Measurements from ENCODE around the gene ETHE1.
A peak's percentile ranks its signal among the peaks of the same experiment; 100 is the strongest.
"Not testable (repeated sequence)": the region's sequence is repeated elsewhere in the genome, so short reads cannot be mapped to it uniquely, and the experiment has no call there.

The ETHE1 gene

GRCh38 chr19:43551399-43552197 is 24.6 kb upstream of the ETHE1 start:
- no peak for DNase-seq (ENCODE audit: low read depth, low spot score)

GRCh38 chr19:43548706-43549105 is 21.7 kb upstream of the ETHE1 start:
- DNase-seq (ENCODE audit: low read depth, low spot score) = no peak

GRCh38 chr19:43547926-43548325 is 20.9 kb upstream of the ETHE1 start:
- DNase-seq (ENCODE audit: low read depth, low spot score) = not testable (repeated sequence)

GRCh38 chr19:43546581-43546980 is 19.6 kb upstream of the ETHE1 start:
- DNase-seq (ENCODE audit: low read depth, low spot score) = no peak

GRCh38 chr19:43545981-43546380 is 19.0 kb upstream of the ETHE1 start:
- DNase-seq (ENCODE audit: low read depth, low spot score) = no peak

- no peak for DNase-seq (ENCODE audit: low read depth, low spot score)
Measured at GRCh38 chr19:43545276-43545675, 18.3 kb upstream of the ETHE1 start.

GRCh38 chr19:43544077-43544476 is 17.1 kb upstream of the ETHE1 start:
- no peak for DNase-seq (ENCODE audit: low read depth, low spot score)

- no peak for DNase-seq (ENCODE audit: low read depth, low spot score)
Measured at GRCh38 chr19:43541920-43542650, 15.1 kb upstream of the ETHE1 start.

- DNase-seq (ENCODE audit: low read depth, low spot score) = no peak
Measured at GRCh38 chr19:43540381-43540780, 13.4 kb upstream of the ETHE1 start.

GRCh38 chr19:43538922-43539321 is 11.9 kb upstream of the ETHE1 start:
- no peak for DNase-seq (ENCODE audit: low read depth, low spot score)

- DNase-seq (ENCODE audit: low read depth, low spot score) = no peak
Measured at GRCh38 chr19:43534816-43535761, 8.1 kb upstream of the ETHE1 start.

- no peak for DNase-seq (ENCODE audit: low read depth, low spot score)
Measured at GRCh38 chr19:43534305-43534815, 7.4 kb upstream of the ETHE1 start.

GRCh38 chr19:43533546-43534304 is 6.7 kb upstream of the ETHE1 start:
- DNase-seq (ENCODE audit: low read depth, low spot score) = peak; percentile 93

- DNase-seq (ENCODE audit: low read depth, low spot score) = peak; percentile 84
Measured at GRCh38 chr19:43532962-43533545, 6.1 kb upstream of the ETHE1 start, which contains the start of gene ZNF575. ZNF575 (plus strand) TSS chr19:43533188; CDS start chr19:43534423, 1,235 bp downstream.

- no peak for DNase-seq (ENCODE audit: low read depth, low spot score)
Measured at GRCh38 chr19:43532571-43532961, 5.6 kb upstream of the ETHE1 start.

GRCh38 chr19:43527860-43528622 is 1.0 kb upstream of the ETHE1 start:
- DNase-seq (ENCODE audit: low read depth, low spot score) = no peak

- no peak for DNase-seq (ENCODE audit: low read depth, low spot score)
Measured at GRCh38 chr19:43525836-43526771, 897 bp downstream of the ETHE1 start.
